K562 (cell line): ENCODE data around the gene UCHL5. TPM values are rescaled to one million over a fixed set of nuclear protein-coding genes. Genes with fewer than 3 reads are reported as not detected.

Experiments used
- CREB3L1 ChIP-seq: fragments of 450-650 bp; IDR thresholded peaks from 2 replicates; pipeline ENCODE4 v1.6.1; 2014; ENCODE audit warnings: low read depth, mild to moderate bottlenecking, moderate library complexity, borderline replicate concordance
- CSDE1 ChIP-seq, 2 experiments: fragments of 450-650 bp; IDR thresholded peaks; 2 replicates each; pipeline ENCODE4 v1.6.1; 2016; ENCODE audit warnings: mild to moderate bottlenecking in 1 of 2
- FOXK1 ChIP-seq: sonication (generic); formaldehyde crosslinking; IDR thresholded peaks from 2 replicates; pipeline ENCODE4 v1.8.0; 2022; ENCODE audit warnings: missing genetic modification reagents, mild to moderate bottlenecking, borderline replicate concordance
- IFI16 ChIP-seq: fragments of 250-450 bp; sonication (Bioruptor Pico); IDR thresholded peaks from 2 replicates; pipeline ENCODE4 v2.1.2; 2022; ENCODE audit warnings: mild to moderate bottlenecking, inconsistent platforms
- KDM1A ChIP-seq, 2 experiments: fragments of 450-650 bp; IDR thresholded peaks; 2 replicates each; pipeline ENCODE4 v1.6.1; 2016; ENCODE audit warnings: mild to moderate bottlenecking in 2 of 2
- LCOR ChIP-seq: sonication (generic); formaldehyde crosslinking; IDR thresholded peaks from 2 replicates; pipeline ENCODE4 v1.8.0; 2022; ENCODE audit warnings: mild to moderate bottlenecking, missing genetic modification reagents
- MGA ChIP-seq: fragments of 450-650 bp; IDR thresholded peaks from 2 replicates; pipeline ENCODE4 v1.6.1; 2016; ENCODE audit warnings: mild to moderate bottlenecking, moderate library complexity
- NUFIP1 ChIP-seq: fragments of 450-650 bp; IDR thresholded peaks from 2 replicates; pipeline ENCODE4 v1.6.1; 2018; ENCODE audit not compliant: partially characterized antibody
- RCOR1 ChIP-seq, 2 experiments: IDR thresholded peaks; 2 replicates each; pipeline ENCODE4 v1.6.1; 2012; ENCODE audit warnings: low read depth in 2 of 2, low read length in 2 of 2, borderline replicate concordance in 1 of 2, improper control_type of control experiment in 1 of 2
- SMARCE1 ChIP-seq: fragments of 450-650 bp; IDR thresholded peaks from 2 replicates; pipeline ENCODE4 v1.7.1; 2016; ENCODE audit warnings: mild to moderate bottlenecking
- ZFP36 ChIP-seq: fragments of 150-350 bp; IDR thresholded peaks from 2 replicates; pipeline ENCODE4 v1.6.1; 2018; ENCODE audit warnings: low read length, low read depth; ENCODE audit not compliant: partially characterized antibody
- ZNF184 ChIP-seq: sonication (generic); formaldehyde crosslinking; IDR thresholded peaks from 2 replicates; pipeline ENCODE4 v1.5.0; 2020; ENCODE audit warnings: missing genetic modification reagents
- polyA plus RNA-seq, 8 experiments: library from polyadenylated mRNA; depleted of rRNA in 4 of 8; stranded (reverse) in 5 of 8; unstranded in 3 of 8; fragments of >200 nt; fragmentation: Nextera tagmentation in 2 of 8; fragmentation: Illumina TruSeq in 1 of 8; extraction: Ambion mirVana in 2 of 8; extraction: Trizol in 1 of 8; gene quantifications; 2 replicates each; pipeline versions ENCODE4 v1.2.1 to v1.2.3, GENCODE V29; 2011 to 2014; ENCODE audit warnings: inconsistent platforms in 1 of 8, missing spikeins in 1 of 8
- total RNA-seq, 7 experiments: library from RNA; depleted of rRNA in 6 of 7; stranded (reverse); fragments of >200 nt in 6 of 7; fragmentation: Illumina TruSeq in 2 of 7; extraction: Trizol in 2 of 7; gene quantifications; 2 replicates each; pipeline versions ENCODE4 v1.2.1 to v1.2.3, GENCODE V29; 2011 to 2021; ENCODE audit warnings: low replicate concordance in 1 of 7
- TF ChIP-seq, protein P1 (sequence below), 2 experiments: fragments of 450-650 bp in 1 of 2; sonication (generic) in 1 of 2; formaldehyde crosslinking in 1 of 2; IDR thresholded peaks in 1 of 2; conservative IDR thresholded peaks in 1 of 2; 2 replicates each; pipeline versions ENCODE4 v1.6.1 to v1.8.1; 2016 to 2023; ENCODE audit warnings: mild to moderate bottlenecking in 2 of 2, moderate library complexity in 2 of 2, inconsistent platforms in 1 of 2, missing genetic modification reagents in 1 of 2

UCHL5 gene
- total and polyA plus RNA-seq, 9 of the 15 experiments (the other 6 are each of a cell fraction or from before 2014, with no cell fraction given): 61.0 to 206 (median 122) TPM

DNA sequence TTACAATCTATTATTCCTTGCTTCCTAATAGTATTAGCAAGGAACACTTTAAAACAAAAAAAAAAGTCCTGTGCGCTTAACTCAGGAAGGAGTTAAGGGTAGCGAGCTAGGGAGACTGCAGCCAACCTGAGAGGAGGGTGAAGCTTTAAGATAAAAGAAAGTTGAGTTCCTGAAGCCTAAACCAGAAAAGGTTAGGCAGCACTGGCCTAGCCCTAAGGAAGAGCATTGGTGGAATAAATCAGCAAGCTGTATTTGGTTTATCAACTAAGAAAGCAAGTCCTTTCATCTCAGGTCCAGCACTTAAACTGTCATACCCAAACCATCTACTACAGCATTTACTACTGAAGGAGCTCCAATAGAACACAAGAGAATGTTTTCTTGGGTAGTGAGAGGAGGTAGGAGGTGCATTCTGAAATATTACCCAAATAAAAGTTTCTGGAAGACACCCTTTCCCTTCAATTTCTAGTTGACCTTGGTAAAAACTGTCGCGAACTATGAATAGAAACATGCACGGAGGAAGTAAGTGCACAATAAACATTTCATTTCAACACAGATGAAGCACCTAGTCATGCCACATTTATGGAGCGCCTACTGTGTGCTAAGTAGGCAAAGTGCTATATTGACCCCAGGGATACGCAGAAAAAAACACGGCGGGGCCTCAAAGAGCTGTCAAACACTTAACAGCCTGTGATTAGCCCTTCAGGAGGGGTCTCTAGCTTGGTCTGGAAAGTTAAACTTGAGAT, 44.8 kb upstream of the UCHL5 start (continued):
- no peak for TF ChIP-seq MGA
- no peak for TF ChIP-seq ZNF184 (CRISPR knock-in tag)
- peak; percentile 48; the same call in 1 of the 2 replicates for TF ChIP-seq SMARCE1
- TF ChIP-seq ZFP36: peak; percentile 64
- TF ChIP-seq NUFIP1: no peak
- peak in 1 of 2 experiments; percentile 46; a peak in 1 of 4 replicates for TF ChIP-seq KDM1A (IDR thresholded peaks at IDR 0.05)
- 0 out of 2 replicates have a peak, but pooled peaks have one; percentile 18 for TF ChIP-seq CREB3L1
- no peak for TF ChIP-seq IFI16
- no peak for TF ChIP-seq FOXK1 (CRISPR knock-in tag)
- 0 out of 2 replicates have a peak, but pooled peaks have one; percentile 27 for TF ChIP-seq LCOR (CRISPR knock-in tag)
- TF ChIP-seq, protein P1, sequence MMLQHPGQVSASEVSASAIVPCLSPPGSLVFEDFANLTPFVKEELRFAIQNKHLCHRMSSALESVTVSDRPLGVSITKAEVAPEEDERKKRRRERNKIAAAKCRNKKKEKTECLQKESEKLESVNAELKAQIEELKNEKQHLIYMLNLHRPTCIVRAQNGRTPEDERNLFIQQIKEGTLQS (IDR thresholded peaks at IDR 0.05): no peak
- TF ChIP-seq, protein P1 (CRISPR knock-in tag; conservative IDR thresholded peaks at IDR 0.05): no peak
- 0 out of 4 replicates have a peak, but pooled peaks of 1 of the 2 experiments have one; percentile 11 for TF ChIP-seq CSDE1 (IDR thresholded peaks at IDR 0.05)
- TF ChIP-seq RCOR1 (IDR thresholded peaks at IDR 0.05; ENCODE audit: borderline replicate concordance in 1 of 2, low read depth in 2 of 2, low read length in 2 of 2): peak in 1 of 2 experiments; percentile 6; a peak in 1 of 4 replicates
